Head of caudate nucleus (tissue), 42 donors: ENCODE measurements around the gene KDM8.
"Not testable (repeated sequence)": the region's sequence is repeated elsewhere in the genome, so short reads cannot be mapped to it uniquely, and the experiment has no call there.

Experiments
- DNase-seq, 42 donors: peaks; one replicate each; pipeline versions ENCODE4 v3.0.0 to v3.0.0-alpha.2; 2020 to 2021; ENCODE audit warnings: mixed read lengths in 7 of 42
- intact Hi-C: fragments of 100-400 bp; cut with DNase I; formaldehyde crosslinking; loops from one replicate; pipeline ENCODE4 v1.15.0; 2022

KDM8 gene

GRCh38 chr16:27189335-27189972 is 13.9 kb upstream of the KDM8 start:
- intact Hi-C loops = no loop called here
- DNase-seq = no peak

- intact Hi-C loops = loop anchor here (10.0 kb wide), 1 partner anchor 184 kb away; no protein-coding TSS in a partner anchor
- no peak for DNase-seq
Observed at GRCh38 chr16:27190316-27190871, 12.9 kb upstream of the KDM8 start.

DNA sequence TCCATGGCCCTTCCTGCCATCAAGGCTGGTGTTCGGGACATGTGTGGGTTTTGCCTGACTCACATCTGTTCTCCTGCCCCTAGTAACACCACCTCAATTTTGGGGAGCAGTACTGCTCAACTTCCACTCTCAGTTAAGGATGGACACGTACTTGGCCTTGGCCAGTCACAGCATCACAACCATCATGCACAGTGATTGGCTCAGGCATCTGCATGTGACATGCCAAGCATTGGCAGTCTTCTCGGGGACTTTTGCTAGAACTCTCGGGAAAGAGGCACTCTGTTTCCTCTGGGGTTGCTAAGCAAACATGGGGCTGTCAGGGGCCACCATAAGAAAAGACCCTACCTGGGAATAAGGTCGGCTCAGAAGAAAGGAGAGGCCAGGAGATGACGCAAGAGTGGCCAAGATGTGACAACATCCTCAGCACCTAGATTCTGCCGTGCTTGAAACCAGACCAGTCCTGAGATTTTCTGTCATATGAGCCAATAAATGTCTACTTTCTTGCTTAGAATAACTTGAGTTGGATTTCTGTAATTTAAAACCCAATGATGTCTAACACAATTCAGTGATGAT is 11.9 kb upstream of the KDM8 start:
- intact Hi-C loops = loop anchor here (10.0 kb wide), 1 partner anchor 183 kb away; no protein-coding TSS in a partner anchor
- DNase-seq = no peak

- intact Hi-C loops = loop anchor here (10.0 kb wide), 1 partner anchor 181 kb away; no protein-coding TSS in a partner anchor
- DNase-seq = no peak
Observed at GRCh38 chr16:27193300-27193990, 9.9 kb upstream of the KDM8 start.

- intact Hi-C loops = loop anchor here (10.0 kb wide), 1 partner anchor 180 kb away; no protein-coding TSS in a partner anchor
- DNase-seq = no peak
Observed at GRCh38 chr16:27195076-27195741, 8.1 kb upstream of the KDM8 start.

DNA sequence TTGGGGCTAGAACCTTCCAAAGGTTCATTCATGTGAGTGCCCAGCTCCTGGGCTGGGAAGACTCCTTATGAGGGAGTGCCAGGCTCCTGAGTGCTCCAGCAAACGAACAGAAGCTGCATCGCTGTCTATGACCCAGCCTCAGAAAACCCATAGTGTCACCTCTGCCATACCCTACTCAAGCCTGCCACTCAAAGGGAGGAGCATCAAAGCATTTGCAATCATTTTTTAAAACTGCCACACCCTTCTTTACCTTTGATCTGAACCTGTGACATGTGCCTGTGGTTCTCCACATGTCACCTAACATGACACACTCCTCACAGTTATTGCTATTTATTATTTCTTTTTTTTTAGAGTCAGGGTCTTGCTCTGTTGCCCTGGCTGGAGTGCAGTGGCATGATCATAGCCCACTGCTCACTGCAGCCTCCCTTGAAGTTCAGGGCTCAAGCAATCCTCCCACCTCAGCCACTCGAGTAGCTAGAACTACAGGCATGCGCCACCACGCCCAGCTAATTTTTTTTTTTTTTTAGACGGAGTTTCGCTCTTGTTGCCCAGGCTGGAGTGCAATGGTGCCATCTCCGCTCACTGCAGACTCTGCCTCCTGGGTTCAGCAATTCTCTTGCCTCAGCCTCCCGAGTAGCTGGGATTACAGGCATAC is 7.3 kb upstream of the KDM8 start:
- no peak for DNase-seq
- intact Hi-C loops = loop anchor here (10.0 kb wide), 1 partner anchor 179 kb away; no protein-coding TSS in a partner anchor

GRCh38 chr16:27197004-27197403 is 6.3 kb upstream of the KDM8 start:
- no peak for DNase-seq
- intact Hi-C loops = loop anchor here (10.0 kb wide), 1 partner anchor 178 kb away; no protein-coding TSS in a partner anchor

DNA sequence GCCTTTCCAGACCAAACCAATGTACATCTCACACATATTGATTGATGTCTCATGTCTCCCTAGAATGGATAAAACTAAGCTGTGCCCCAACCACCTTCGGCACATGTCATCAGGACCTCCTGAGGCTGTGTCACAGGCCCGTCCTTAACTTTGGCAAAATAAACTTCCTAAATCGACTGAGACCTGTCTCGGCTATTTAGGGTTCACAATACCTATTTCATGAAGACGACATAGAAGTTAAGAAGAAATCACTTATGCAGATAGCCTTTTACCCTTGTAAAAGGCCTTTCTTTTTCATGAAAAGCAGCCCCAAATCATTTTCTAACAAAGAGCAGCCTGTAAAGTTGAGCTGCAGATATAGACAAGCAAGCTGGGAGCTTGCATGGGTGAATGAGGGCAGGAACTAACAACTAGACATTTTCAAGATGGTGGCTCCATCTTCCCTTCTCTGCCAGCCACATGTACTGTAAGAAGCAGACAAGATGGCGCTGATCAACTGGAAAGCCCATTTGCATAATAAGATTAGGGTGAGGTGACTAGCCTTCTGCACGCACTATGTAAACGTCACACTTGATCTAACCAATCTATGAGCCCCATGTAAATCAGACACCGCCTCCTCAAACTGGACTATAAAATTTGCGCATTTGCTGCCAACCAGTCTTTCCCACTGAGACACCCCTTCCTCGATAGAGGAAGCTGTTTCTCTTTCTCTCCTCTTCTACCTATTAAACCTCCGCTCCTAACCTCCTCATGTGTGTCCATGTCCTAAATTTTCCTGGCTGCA is 4.7 kb upstream of the KDM8 start:
- DNase-seq = no peak
- intact Hi-C loops = loop anchor here (10.0 kb wide), 1 partner anchor 176 kb away; no protein-coding TSS in a partner anchor

GRCh38 chr16:27199235-27199586 is 4.1 kb upstream of the KDM8 start:
- intact Hi-C loops = loop anchor here (10.0 kb wide), 1 partner anchor 176 kb away; no protein-coding TSS in a partner anchor
- no peak for DNase-seq

DNA sequence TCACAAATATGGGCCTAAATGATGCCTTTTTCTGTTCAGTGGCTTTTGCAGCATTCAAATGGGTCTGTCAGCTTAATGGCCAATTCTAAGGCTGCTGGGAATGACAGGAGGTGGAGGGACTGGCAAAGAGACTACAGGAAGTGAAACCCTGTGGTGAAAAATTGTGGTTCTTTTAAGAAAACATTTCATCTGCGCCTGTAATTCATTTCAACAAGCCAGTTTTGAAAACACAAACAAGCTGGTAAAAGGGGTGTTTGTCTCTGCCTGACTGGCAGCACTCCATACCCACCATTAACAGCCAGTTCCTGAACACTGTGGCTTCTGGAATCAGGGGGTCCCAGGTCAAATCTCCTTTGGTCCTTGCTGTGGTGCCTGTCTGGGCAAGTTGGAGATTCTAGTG is 3.6 kb upstream of the KDM8 start:
- intact Hi-C loops = loop anchor here (10.0 kb wide), 1 partner anchor 175 kb away; no protein-coding TSS in a partner anchor
- no peak for DNase-seq

DNA sequence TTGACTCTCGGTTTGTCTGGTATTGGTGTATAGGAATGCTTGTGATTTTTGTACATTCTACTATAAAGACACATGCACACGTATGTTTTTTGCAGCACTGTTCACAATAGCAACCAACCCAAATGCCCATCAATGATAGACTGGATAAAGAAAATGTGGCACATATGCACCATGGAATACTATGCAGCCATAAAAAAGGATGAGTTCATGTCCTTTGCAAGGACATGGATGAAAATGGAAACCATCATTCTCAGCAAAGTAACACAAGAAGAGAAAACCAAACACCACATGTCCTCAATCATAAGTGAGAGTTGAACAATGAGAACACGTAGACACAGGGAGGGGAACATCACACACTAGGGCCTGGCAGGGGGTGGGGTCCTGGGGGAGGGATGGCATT is 2.4 kb upstream of the KDM8 start:
- intact Hi-C loops = not testable (repeated sequence)

GRCh38 chr16:27202923-27203506 is 311 bp upstream of the KDM8 start:
- intact Hi-C loops = no loop called here
- DNase-seq = peak in 41 of 42 donors; percentile 88 to 98 (median 95)

More for the DNA sequence above, 2.4 kb upstream of the KDM8 start:
- DNase-seq = not testable (repeated sequence)

- intact Hi-C loops = no loop called here
- DNase-seq = peak in 1 of 42 donors; percentile 31
Observed at GRCh38 chr16:27204312-27204915, 1.1 kb downstream of the KDM8 start.

GRCh38 chr16:27205423-27206065 is 2.2 kb downstream of the KDM8 start:
- intact Hi-C loops = no loop called here
- no peak for DNase-seq

GRCh38 chr16:27207121-27207520 is 3.8 kb downstream of the KDM8 start:
- DNase-seq, intact Hi-C loops: not testable (repeated sequence)

DNA sequence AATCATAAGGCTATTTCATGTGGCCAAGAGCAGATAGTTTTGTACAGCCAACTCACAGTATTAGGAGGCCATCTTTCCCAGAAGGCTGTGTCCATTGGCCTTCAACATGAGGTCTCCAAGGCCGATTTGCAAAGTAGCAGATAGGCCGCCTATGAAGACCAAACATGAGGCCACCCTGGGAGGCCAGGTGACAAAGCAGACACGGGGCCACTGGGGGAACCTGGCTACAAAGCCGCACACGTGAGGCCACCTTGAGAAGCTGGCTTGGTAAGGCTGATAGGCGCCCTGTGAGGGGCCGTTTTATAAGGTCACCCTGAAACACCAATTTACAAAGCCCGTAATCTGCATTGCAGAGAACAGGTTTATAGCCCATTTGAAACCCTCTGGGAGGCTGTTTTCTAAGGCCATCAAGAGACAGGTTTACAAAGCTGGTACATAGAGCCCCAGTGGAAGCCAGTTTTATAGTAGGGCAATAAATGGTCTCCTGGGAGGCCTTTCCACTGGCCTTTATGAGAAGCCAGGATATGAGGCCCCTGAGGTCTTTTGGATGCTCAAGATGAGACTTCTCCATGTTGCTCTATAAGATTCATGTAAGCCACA is 4.9 kb downstream of the KDM8 start:
- intact Hi-C loops = no loop called here
- DNase-seq = no peak
